GM19099 (cell line): ENCODE measurements around the gene PAFAH2.

ENCODE experiments used
- POLR2A ChIP-seq: IDR thresholded peaks from 3 replicates; pipeline ENCODE4 v1.6.1; 2011; ENCODE audit warnings: low read depth; ENCODE audit not compliant: insufficient read length; ENCODE audit errors: extremely low read depth

The PAFAH2 gene

DNA sequence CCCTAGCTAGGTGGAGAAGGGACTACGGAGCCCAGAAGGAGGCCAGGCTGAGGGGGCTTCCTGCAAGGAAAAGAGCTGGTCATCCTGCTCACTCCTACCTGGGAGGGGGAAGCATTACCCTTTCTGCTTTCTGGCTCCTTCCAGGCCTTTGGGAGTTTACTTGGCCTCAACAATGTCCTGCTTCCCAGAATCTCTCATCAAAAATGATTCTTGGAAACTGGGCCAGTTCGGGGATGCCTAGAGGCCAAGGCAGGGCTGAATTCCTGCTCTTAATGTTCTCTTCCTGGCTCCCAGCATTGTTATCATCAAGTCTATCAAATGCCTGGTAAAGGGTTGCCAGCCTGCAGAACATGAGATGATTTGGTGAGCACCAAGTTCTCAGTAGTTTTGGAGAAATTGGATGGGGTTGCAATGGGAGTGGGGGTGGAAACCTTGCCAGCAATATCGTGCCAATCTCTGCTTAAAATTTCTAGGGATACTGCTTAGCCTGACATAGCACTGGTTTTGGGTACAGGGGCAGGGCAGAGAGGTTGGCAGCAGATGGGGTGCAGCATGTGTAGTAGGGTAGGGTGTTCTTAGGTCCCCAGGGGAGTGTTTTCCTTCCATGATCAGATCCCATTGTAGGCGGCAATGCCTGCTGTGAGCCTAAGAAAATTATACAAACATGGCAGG lies 7.7 kb upstream of the PAFAH2 start:
- TF ChIP-seq POLR2A: no peak

DNA sequence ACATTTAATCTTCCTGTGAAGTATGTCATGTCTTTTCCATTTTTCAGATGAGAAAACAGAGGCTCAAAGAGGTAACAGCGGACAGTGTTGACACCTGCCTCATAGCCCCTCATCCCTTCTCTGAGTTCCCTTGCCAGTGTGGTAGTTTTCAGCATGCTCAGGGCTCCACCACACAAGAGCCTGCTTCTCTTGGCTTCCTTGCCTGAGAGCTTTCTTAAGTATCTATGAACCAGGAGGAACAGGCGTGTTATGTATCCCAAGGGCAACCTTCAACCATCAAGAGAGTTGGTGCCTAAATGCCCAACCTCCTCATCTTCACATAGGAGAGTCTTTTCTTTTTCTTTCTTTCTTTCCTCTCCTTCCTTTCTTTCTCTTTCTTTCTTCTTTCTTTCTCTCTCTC lies 5.9 kb upstream of the PAFAH2 start:
- TF ChIP-seq POLR2A: no peak

DNA sequence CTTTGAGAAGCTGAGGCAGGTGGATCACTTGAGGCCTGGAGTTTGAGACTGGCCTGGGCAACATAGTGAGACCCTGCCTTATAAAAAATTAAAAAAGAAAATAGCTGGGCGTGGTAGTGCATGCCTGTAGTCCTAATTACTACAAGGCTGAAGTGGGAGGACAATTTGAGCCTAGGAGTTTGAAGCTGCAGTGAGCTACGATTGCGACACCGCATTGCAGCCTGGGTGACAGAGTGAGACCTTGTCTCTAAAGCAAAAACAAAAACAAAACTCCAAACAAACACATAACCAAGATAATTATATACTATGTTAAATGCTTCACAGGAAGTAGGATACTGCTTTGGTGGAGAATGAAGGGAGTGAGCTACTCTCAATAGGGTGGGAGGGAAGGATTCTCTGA lies 5.4 kb upstream of the PAFAH2 start:
- no peak for TF ChIP-seq POLR2A

DNA sequence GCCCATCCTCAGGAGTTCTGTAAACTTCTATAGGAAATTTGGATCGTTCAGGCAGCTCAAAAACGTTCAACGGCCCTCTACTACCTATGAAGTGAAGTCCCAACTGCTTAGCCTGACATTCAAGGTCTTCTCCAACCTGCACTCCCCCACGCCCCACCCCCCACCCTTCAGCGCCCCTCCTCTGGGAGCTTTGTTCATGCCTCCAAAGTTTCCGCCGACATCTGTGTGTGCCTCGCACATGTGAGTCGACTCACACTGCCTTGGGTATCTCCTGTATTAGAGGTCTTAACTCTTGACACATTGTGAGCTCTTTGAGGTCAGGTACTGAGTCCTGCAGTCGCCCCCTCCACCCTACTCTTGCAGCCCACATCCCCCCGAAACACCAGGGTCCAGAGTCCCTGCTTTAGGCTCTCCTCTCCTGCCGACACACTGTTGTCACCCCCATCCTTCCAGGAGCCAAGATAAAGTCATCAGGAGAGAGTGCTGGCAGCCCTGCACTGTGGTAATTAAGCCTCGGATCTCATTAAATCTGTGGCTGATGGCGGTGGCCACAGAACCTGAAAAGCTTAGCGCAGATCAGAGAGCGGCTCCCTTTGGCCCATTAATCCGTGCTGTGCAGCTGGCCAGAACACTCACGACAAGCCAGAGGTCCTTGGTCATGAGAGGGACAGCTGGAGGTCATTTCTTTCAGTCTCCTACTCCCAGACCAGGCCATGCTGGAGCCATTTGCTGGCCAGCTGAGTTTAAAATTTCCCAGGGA lies 1.4 kb upstream of the PAFAH2 start:
- TF ChIP-seq POLR2A: no peak

DNA sequence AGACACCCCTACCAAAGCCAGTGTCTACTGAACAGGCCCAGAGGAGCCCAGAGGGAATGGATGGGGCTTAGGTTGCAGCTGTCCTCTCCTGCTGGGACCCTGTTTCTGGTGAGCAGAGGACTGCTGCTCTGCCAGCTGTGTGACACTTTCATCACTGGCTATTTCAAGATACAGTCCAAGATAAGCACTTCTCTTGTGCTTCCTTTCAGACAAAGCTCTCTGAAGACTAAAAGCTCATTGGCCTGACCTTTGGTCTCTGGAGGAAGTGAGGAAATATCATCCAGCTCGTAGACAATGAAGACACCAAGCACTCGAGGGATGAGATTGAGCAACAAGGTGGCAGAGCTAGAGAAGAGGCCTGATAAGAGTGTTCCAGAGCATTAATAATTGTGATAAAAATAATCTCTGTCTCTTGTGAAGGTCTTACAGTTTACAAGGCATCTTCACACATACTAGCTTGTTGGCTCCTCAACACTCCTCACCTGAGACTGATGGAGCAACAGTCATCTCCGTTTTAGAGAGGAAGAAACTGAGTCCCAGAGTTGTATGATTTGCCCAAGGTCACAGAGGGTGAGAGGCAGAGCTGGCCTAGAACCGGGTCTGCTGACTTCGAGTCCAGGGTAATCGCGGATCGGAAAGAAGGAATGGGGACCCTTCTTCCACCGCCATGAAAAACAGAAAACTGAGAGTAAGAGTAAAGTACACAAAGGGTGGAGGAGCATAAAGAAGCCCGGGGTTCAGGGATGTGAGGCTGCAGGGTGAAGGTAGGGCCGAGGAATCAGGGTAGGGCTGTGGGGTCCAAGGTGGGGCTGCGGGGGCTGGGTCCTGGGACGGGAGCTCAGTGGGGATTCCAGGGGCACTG lies 666 bp downstream of the PAFAH2 start:
- TF ChIP-seq POLR2A: no peak

DNA sequence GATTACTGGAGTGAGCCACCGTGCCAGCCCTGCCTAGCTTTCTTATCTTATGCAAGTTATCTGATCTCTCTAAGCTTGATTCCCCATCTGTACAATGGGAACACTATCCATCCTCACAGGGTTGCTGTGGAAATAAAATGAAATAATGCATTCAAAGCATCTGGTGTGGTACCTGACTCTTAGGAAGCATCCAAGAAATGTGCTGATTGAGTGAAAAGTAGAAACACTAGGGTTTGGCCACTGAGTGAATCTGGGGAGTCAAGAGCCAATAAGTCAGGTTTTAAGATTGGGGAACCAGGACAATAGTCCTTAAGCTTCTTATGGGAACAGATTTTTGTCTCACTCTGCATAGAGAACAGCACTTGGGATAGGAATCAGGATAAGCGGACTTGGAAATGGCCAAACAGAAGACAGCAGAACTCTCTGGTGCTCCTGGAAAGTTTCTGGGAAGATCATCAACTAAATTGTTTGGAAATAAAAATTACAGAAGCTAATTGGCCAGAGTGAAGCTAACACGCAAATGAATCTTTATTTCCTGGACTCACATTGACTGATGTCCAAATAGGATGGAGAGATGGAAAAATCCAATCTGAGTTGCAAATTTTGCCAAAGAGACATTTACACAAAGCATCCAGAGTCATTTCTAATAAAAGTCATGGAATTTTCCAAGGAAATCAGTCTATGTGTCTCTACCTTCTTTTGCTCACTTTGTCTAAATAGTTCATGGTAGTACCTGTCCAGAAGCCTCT lies 3.3 kb downstream of the PAFAH2 start:
- no peak for TF ChIP-seq POLR2A

DNA sequence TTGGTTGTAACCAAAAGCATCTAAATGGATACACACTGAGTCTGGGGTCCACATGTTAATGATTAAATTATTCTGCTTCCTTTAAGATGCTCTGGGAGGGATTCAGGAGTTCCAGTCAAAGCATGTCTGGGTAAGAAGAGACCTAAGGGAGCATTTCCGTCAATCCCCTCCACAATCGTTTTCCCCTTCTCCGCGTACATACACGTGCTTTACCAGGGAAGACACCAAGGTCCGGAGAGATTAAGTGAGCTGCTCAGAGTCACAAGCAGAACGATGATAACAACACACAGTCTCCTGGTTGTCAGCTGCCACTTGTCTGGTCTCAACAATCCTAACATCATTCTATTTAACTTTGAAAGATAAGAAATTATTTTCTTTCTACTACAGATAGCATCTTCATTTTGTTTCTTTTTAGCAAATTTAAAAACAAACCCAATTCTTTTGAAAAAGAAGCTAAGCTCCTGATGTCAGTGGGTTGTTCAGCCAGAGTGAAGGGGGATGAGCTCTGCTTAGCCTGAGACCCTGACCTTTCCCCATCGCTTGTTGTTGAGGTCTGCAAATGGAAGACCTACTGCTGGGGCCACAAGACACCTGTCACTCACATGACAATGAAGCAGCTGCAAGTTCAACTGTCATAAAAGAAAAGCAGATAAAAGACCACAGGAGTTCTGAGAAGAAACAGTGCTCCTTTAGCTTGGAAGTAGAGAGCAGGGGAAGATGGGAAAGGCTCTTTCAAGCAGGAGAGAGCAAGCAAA lies 4.5 kb downstream of the PAFAH2 start:
- no peak for TF ChIP-seq POLR2A

DNA sequence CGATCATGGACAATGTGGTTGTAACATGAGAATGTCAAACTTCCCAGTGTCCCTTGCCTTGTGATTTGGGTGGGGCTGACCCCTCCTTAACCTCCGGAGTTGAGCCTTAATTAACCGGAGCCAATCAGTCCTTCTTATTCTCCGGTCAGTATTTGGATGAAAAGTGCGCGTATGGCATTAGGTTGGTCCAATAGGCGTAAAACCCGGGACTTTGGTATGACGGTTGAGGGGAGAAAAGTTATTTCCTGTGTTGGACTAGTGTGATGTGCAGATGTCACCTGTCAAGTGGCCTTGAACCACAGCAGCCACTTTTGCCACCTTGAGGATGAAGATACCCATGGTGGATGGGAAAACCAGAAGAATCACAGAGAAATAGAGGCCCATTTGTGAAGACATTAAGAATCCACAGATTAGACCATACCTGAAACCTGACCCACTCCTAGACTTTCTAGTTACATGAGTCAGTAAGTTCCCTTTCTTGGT lies 5.1 kb downstream of the PAFAH2 start:
- no peak for TF ChIP-seq POLR2A

DNA sequence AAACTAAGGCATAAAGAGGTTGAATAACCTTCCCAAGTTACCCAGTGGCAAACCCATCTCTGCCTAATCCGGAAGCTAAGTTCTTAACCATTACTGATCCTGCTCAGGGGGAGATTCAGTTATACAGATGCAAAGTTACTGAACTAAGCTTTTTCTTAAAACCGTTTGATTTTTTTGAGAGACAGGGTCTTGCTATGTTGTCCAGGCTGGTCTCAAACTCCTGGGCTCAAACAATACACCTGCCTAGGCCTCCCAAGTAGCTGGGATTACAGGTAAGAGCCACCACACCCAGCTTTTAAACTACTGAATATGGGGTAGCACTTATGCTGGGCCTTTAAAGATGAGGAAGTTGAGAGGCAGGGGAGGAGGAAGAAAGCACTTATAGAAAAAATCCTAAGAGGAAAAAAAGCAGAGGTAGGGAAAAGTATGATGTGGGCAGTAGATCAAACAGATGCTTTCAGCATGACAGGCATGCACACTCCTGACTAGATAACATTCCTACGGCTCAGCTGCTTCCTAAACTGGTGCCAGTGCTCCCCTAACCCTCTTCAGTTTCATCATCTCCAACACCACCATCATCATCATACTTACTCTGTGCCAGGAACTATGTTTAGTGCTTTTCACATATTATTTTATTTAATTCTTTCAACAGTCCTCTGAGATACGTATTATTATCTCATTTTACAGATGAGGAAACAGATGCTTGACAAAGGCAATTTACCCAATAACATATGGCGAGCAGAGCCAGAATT lies 5.8 kb downstream of the PAFAH2 start:
- TF ChIP-seq POLR2A: no peak

DNA sequence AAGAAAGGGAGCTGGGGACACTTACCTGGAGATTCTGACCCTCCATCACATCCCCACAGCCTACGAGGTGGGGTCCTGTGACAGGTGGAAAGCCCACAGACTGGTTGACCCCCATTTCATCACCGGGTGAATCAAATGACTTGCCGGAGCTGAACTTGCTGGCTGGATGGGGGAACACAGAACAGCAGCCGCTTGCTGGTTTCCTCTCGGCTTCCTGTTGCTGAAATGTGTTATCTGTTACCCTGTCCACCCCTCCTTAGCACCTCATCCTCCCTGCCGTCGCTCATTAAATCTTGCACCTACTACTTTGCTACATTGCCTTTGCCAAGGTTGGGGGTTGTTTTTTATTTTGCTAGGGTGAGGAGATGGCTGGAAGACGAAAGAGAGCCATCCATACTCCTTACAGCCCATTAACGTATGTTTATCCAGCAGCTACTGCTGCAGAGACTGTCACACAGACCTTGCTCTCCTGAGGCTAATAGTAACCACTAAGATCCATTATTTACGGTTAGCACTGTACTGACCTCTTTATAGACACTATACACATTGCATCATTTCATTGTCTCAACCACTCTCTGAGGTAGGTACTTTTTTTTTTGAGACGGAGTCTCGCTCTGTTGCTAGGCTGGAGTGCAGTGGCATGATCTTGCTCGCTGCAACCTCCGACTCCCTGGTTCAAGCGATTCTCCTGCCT lies 7.0 kb downstream of the PAFAH2 start:
- TF ChIP-seq POLR2A: no peak

DNA sequence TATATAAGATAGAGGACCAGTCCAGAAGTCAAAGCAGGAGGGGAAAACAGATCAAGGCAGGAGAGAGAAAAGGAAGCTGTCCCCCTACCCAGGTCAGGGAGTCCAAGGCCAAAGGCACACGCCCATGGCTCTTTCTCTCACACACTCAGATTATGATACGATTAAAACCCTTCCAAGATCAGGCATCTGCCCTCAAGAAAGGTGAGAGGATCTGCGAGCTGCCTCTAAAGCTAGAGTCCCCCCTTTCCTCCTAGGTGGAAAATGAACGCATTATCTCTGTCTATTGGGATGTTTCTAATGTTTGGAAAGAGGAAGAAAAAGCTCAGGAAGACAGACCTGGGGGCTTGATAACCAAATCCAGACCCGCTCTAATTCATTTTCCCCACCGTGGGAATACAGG lies 7.6 kb downstream of the PAFAH2 start:
- TF ChIP-seq POLR2A: no peak

DNA sequence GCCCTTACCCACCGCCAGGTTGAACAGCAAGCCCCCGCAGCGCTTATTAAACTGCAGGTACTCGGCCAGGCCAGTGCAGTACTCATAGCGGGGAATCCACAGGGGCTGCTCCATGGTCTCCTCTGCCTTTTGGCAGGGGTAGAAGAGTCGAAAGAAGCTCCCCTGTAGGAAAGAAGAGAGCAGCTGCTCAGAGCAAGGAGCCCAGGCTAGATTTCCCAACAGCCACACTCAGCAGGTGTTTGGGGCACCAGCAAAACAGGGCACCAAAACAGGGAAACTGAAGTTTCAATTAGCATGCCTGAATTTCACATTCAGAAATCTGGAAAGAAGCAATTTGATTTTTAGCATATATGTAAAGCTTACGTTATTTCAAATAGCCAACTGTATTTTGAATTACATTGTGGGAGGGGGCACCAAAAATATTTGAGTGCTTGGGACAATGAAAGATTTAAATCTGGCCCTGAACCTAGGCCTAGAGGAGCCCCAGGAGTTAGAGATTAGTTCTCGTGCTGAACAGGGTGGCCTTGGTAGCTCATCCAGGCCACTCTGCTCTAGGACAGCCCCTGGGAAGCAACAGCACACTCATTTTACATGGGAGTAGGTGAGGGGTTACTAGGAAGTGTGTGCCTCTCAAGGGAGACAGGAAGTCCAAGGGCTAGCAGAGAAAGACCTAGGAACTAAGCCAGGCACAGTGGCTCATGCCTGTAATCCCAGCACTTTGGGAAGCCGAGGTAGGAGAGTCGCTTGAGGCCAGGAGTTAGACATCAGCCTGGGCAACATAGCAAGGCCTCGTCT lies 8.2 kb downstream of the PAFAH2 start:
- TF ChIP-seq POLR2A: no peak
